ENCODE measurements around the gene MCCC1. TPM values are rescaled to one million over a fixed set of nuclear protein-coding genes. Genes with fewer than 3 reads are reported as not detected.

MCCC1 gene
- total and polyA plus RNA-seq, 2 donors: 22.0 to 43.1 TPM

Other genes starting within 250 kb of the MCCC1 start
- gene DCUN1D1, start 119.0 kb downstream of the MCCC1 start, total RNA-seq: 20.7 TPM
- 13.7 TPM for gene DCUN1D1, start 119.0 kb downstream of the MCCC1 start, polyA plus RNA-seq
- 12.6 TPM for gene LAMP3, start 63.2 kb upstream of the MCCC1 start, total RNA-seq
- 29.4 TPM for gene LAMP3, start 63.2 kb upstream of the MCCC1 start, polyA plus RNA-seq
- 1.7 TPM for gene B3GNT5, start 153.8 kb upstream of the MCCC1 start, total RNA-seq
- 10.5 TPM for gene B3GNT5, start 153.8 kb upstream of the MCCC1 start, polyA plus RNA-seq

Data from thymus (tissue), 2 donors.